A172 (cell line): ENCODE measurements around the gene SLC12A4. TPM values are rescaled to one million over a fixed set of nuclear protein-coding genes. Genes with fewer than 3 reads are reported as not detected.
"Not testable (repeated sequence)": the region's sequence is repeated elsewhere in the genome, so short reads cannot be mapped to it uniquely, and the experiment has no call there.

Source experiments
- DNase-seq: peaks from one replicate; pipeline ENCODE4 v3.0.0-alpha.2; 2015; ENCODE audit warnings: low spot score
- total RNA-seq: library from RNA; depleted of rRNA; stranded (reverse); fragments of >200 nt; shearing (Covaris generic); gene quantifications from 2 replicates; pipeline ENCODE4 v1.2.3, GENCODE V29; 2014; rRNA removed

The SLC12A4 gene
- 25.1 and 26.6 TPM in 2 replicates for total RNA-seq

DNA sequence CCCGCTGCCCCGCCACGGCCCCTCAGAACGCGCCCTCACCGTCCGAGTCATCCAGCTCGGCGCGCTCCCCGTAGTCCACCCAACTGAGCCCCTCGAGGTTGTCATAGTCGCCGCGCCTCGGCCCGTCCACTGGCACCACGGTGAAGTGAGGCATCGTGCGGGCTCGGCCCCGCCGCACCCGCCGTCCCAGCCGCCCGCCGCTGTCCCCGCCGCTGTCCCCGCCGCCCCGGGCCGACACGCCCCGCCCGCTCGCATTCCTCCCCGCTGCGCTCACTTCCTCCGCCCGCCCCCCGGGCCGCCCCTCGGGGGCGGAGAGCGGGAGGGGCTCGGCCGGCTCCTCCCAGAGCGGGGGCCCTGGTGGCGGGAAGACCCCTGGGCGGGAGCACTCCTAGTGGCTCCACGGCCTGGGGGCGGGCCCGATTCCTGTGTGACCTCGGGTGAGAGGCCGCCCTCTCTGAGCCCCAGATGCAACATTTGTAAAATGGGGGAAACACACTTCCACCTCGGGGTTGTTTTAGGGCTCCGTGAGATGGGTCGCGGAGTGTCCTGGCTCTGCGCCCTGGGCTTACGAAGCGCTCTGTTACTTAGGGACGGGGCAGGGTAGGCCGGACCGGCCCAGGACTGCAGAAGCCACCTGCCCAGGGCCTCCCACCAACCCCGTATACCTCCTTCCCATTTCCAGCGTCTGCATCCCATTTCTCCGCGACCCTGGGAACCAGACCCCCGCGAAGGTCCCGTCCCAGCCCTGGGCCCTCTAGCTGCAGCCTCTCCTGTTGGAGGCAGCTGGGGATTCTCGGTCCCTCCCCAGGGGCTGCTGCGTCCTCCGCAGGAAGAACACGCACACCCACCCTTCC lies at the start of gene SLC12A4:
SLC12A4 (minus strand) TSS at position 238 of the 854 bp plus-strand sequence; CDS start at position 154, 84 bp downstream.
- peak; percentile 41 for DNase-seq

DNA sequence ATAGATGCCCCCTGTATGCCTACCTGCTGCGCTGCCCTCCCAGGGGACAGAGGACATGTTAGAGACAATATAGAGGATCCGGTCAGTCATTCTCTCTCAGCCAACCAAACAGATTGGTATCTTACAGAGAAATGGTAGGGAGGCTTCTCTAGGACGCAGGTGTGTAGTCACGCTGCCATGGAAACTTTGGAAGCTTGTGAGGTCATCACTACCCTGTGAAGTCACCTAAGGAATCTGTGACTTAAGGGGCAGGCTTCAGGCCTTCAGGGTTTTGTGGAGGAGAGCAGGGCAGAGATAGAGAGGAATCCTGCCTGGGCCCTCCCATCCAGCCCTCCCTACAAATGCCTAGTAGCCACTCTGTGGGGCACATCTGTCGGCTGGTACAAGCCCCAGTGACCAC lies 47.2 kb upstream of the SLC12A4 start, which contains the start of gene DPEP2NB:
DPEP2NB (minus strand) TSS at position 231 of the 400 bp plus-strand sequence; CDS start at position 90, 141 bp downstream.
- no peak for DNase-seq

DNA sequence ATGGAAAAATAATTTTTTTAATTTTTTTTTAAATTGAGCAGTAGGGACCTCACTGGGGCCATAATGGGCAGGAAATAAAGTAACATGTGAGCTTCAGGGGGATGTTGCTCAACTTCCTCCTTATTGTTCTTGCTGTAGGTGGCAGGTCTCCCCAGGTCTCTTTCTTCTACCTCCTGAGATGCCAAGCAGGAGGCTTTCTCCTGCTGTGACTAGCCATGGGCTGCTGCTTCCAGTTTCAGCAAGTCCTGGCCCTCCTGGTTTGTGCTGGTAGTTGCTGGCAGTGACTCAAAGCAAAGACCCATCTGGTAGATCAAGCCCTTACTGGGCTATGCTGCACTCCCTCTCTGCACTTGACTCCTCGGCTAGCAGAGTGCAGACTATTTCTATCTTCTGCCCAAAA lies 45.0 kb upstream of the SLC12A4 start:
- DNase-seq: no peak

DNA sequence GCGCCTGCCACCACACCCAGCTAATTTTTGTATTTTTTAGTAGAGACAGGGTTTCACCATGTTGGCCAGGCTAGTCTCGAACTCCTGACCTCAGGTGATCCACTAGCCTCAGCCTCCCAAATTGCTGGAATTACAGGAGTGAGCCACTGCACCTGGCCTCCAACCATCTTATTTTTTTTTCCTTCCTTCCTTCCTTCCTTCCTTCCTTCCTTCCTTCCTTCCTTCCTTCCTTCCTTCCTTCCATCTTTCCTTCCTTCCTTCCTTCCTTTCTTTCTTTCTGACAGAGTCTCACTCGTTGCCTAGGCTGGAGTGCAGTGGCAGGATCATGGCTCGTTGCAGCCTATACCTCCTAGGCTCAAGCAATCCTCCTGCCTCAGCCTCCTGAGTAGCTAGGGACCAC lies 41.4 kb upstream of the SLC12A4 start:
- not testable (repeated sequence) for DNase-seq

DNA sequence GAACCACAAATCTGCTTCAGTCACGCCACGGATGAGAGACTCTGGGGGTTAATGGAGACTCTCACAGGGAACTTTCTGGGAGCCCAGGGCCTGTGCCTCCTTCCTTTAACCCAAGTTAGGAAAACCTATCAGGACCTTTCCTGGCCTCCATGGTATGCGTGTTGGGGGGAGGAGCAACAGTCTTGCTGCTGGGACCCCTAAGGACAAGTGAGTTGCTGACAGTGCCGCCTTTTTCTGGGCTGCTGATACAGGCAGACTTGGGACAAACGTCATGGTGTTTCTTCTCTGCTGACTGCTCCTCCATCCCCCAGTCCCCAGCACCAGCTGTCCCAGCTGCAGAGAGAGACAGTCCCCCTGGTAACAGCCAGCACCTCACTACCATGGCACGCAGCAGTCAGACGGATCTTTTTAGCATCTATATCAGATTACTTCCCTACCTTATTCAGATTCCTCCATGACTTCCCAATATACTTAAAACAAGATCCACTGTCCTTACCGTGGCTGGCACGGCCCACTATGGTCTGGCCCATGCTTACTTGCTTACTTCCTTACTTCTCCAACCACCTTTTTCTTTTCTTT lies 40.8 kb upstream of the SLC12A4 start:
- DNase-seq: no peak

DNA sequence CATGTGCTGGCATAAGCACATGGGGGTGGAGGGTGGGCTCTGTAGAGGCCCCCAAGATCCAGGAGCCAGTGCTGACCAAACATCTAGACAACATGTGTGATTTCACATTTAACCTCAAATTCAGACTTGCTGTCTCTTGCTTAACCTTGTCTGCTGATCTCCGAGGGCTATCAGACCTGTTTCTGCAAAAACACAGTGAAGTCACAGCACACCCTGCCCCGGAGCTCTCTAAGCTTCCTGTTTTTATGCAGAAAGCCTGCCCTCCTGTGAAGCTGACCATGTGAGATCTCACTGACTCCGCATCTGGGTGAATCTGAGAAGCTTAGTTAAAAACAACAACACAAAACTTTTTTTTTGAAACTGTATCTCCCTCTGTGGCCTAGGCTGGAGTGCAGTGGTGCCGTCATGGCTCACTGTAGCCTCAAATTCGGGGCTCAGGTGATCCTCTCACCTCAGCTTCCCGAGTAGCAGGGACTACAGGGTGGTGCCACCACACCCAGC lies 37.4 kb upstream of the SLC12A4 start:
- DNase-seq: no peak

DNA sequence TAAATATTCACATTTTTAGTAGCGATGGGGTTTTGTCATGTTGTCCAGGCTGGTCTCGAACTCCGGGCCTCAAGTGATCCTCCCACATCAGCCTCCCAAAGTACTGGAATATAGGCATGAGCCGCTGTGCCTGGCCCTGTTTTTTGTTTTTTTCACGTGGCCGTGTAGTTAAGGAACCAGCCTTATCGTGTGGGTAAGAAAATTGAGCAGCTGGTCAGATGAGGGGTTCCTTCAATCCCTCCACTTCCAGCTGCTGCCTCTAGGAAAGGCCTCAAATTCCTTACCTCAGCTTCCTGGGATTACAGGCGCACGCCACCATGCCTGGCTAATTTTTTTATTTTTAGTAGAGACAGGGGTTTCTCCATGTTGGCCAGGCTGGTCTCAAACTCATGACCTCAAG lies 36.8 kb upstream of the SLC12A4 start:
- no peak for DNase-seq

DNA sequence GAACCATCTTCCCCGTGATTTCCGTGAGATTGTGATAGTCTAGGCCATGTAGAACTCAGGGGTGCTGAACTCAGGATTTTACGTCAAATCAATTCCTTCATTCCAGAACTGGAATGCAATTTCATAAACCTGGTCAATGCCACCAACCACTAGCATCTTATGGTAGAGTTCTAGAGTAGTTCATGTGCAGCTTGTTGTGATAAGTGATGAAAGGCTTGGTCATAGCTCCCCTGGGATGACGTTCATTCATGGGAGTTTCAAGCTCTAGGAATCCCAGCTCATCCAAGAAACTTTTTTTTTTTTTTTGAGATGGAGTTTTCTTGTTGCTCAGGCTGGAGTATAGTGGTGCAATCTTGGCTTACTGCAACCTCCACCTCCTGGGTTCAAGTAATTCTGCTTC lies 34.6 kb upstream of the SLC12A4 start:
- no peak for DNase-seq

DNA sequence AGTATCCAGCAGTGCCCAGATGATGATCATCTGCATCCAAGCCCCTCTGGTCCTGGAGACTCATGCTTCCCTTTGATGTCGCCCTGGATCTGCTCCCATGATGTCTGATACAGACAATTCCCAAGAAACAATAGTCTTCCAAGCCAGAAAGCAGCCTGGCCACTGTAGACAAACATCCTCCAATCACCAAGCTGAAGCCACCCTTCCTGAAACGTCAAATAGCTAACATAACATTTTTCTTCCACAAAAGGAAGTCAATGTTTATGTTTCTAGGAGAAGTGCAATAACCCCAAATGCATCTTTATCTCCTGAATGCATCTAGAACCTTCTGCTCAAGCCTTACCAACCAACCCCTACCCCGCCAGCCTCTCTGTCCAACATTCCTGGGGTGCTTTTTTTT lies 32.0 kb upstream of the SLC12A4 start:
- no peak for DNase-seq

DNA sequence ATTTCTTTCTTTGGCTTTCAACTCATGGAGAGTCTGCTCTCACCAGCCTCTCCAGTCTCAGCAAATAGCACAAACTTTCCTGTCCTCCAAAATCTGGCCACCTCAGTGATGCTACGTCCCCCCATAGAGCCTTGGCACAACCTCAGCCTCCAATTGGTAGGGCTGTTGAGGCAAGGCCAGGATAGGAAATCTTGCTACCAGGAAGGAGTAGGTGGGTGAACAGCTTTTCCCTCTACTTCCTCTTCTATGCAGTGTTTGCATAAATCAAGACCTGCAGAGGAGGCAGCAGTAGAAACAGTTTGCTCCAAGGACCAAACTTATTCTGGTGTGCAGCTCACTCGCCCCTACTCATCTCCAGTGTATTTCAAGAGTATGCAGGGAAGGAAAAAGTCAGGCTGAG lies 31.5 kb upstream of the SLC12A4 start:
- no peak for DNase-seq

DNA sequence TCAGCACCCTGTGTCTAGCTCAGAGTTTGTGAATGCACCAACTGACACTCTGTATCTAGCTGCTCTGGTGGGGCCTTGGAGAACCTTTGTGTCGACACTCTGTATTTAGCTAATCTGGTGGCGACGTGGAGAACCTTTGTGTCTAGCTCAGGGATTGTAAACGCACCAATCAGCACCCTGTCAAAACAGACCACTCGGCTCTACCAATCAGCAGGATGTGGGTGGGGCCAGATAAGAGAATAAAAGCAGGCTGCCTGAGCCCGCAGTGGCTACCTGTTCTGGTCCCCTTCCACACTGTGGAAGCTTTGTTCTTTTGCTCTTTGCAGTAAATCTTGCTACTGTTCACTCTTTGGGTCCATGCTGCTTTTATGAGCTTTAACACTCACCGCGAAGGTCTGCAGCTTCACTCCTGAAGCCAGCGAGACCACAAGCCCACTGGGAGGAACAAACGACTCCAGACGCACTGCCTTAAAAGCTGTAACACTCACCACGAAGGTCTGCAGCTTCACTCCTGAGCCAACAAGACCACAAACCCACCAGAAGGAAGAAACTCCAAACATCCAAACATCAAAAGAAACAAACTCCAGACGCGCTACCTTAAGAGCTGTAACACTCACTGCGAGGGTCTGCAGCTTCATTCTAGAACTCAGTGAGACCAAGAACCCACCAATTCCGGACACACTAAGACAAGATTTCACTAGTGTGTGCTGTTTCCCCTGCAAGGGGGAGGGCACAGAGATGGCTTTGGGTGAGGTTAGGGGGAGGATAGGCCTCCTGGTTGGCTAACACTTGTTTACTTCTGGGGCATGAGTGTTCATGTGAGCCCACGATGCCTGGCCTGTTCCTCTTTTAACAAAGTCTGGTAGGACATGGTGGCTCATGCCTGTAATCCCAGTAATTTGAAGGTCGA lies 30.6 kb upstream of the SLC12A4 start, which contains the start of gene DPEP2:
DPEP2 (minus strand) TSS at position 706 of the 910 bp plus-strand sequence. CDS start 6,272 bp downstream, outside the sequence.
- DNase-seq: not testable (repeated sequence)

DNA sequence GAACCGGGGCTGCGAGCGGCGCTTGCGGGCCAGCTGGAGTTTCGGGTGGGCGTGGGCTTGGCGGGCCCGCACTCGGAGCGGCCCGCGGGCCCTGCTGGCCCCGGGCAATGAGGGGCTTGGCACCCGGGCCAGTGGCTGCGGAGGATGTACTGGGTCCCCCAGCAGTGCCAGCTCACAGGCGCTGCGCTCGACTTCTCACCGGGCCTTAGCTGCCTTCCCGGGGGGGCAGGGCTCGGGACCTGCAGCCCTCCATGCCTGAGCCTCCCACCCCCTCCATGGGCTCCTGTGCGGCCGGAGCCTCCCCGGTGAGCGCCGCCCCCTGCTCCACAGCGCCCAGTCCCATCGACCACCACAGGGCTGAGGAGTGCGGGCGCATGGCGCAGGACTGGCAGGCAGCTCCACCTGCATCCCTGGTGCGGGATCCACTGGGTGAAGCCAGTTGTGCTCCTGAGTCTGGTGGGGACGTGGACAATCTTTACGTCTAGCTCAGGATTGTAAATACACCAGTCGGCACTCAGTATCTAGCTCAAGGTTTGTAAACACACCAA lies 29.9 kb upstream of the SLC12A4 start:
- not testable (repeated sequence) for DNase-seq

DNA sequence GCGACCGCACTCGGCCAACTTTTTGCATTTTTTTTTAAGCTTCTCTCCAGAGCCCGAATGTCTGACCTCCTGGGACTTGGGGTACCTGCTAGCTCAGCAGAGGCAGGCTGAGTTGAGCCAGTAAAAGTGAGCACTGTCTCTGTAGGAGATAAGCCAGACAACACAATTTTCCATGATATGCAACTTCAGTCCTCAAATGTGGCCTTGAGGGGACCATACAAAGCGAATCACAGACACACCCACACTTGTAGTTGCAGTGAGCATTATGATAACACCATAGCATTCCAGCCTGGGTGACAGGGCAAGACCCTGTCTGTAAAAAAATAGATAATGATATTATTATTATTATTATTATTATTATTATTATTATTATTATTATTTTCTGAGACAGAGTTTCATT lies 28.2 kb upstream of the SLC12A4 start:
- no peak for DNase-seq

DNA sequence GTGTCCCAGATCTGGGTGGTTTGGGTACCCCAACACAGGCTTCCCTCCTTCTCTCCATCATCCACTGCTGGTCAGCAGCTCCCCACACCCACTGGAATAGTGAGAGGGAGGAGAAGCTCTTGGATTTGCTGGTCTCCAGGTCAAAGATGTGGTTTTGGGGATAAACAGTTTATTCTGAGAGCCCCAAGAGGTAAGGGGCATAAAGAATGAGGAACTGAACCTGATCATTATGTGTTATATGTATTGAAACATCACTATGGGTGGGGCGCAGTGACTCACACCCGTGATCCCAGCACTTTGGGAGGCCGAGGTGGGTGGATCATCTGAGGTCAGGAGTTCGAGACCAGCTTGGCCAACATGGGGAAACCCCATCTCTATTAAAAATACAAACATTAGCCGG lies 27.0 kb upstream of the SLC12A4 start:
- no peak for DNase-seq

DNA sequence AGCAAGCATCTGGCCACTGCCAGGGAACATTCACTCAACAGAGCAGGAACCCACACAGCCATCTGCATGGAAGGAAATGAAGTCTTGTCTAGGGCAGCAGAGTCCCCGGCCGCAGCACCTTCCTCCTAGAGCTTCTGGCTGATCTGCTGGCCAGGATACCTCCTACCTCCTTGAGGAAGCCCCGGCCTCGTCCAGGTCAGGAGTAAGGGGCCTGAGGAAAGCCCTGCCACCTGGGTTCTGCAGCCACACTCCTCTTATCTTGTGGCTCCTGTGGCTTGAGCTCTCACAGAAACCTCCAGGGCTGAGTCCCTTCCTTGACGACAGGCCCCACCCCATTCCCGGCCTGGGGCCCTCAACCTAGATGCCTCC lies 25.6 kb upstream of the SLC12A4 start:
- DNase-seq: not testable (repeated sequence)

DNA sequence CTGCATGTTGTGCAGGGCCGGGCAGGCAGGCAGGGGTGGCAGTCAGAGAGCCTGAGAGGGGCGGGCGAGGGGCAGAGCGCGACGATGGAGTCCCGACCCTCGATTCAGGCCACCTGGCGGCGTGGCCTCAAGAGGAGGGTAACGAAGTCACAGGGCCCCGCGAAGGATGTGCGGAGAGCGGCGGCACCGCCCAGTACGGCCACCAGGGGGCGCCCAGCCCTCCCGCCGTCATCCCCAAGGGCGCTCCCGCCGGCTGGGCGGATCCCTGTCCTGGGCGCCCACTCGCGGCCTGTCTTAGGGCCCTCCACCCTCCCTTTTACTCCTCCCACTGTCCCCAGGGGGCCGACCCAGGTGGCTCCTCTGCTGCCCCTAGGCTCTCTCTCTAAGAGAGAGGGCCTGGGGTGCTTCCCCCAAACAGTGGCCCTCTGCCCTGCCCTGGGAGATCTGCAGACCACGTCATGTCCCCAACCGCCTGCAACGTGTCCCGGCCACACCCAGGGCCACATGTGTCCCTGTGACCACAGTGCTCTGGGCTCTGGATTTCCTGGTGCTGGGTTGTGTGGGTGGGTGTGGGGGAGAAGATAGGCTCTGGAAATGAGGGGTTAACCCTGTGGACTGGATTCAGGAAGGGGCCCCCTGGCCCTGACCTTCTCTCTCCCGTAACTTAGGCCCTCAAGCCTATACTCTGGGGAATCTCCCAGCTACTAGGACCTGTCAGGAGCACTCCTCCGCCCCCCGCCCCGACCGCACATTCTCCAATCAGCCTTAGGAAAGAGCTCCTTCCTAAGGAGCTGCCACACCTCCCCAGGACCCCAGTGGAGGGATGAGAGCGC lies 25.0 kb upstream of the SLC12A4 start:
- DNase-seq: peak; percentile 23

DNA sequence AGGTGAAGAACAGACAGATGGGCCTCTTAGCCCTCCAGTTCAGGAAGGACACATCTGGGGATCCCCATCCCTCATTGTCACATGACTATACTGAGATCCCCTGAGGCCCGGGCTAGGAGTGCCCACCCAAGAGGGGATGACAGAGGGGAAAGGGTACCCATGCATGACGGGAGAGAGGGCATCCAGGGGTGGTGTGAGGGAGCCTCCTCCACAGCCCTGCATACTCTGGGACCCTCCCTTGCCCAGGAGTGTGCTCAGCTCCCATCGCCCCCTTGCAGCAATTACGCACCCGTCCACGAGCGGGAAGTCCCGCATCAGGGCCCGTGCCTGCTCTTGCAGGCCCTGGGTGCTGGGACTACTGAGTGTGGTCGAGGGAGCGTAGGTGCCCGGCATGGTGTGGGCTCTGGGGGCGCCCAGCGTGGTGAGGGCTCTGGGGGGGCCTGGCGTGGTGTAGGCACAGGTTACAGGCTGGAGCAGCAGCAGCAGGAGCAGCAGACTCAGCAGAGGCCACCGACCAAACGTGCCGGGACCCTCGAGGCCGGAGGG lies 24.3 kb upstream of the SLC12A4 start:
- no peak for DNase-seq

DNA sequence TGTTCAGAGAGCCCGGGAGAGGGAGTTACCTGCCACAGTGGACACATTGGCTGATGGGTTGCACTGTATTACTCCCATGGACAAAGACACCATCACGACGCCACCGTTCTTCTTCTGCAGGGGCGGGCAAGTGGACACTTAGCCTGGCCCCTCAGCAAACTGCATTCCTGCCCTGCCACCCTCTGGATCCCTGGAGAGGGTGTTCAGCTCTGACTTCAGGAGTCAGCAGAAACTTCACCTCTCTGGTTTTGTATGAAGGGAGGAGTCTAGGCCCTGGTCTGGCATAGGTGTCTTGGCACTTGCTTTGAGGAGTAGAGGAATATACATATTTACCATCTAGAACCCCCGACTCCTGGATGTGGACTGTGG lies 21.6 kb upstream of the SLC12A4 start:
- no peak for DNase-seq

DNA sequence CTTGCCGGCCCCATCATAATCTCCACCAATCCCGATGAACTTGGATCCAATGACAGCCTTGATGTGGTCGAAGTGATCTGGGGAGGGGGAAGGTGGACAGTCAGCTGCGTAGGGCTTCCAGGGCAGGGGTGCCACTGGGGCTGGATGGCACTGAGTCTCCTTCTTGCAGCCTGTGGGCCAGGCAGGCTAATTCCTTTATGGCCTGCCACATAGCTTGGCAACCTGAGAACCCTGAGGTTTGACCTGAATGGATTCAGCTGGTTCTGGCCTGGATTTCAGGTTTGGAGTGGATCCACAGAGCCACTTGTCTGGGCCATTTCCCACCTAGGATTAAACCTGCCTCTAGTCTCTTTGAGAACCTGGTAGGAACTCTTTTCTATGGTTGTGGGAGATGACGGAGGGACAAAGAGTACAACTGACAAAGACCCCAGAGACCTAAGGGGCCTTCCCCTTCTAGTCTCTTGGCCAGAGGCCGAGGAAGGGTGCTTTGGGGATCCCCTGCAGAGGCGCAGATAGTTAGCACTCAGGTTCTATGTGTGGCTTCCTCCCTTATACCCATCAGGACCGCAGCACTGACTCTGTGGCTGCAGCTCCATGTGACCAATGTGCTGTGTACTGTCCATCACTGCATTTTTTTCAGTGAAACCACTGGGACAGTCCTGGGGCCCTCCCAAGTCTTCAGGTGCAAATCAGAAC lies 21.0 kb upstream of the SLC12A4 start:
- no peak for DNase-seq

DNA sequence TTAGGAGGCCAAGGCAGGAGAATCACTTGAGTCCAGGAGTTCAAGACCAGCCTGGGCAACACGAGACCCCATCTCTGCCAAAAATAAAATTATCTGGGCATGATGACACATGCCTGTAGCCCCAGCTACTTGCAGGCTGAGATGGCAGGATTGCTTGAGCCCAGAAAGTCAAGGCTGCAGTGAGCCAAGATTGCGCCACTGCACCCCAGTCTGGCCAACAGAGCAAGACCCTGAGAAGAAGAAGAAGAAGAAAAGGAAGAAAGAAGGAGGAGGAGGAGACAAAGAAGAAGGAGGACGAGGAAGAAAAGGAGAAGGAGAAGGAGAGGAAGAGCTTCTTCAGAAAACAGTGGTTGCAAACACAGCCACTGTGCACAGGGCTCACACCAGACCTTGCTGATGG lies 20.2 kb upstream of the SLC12A4 start:
- no peak for DNase-seq
